ENCODE measurements around the gene PPM1H.

Gene PPM1H

GRCh38 chr12:62801796-62802195, 133.2 kb downstream of the PPM1H start:
- no peak overlapping the region for H3K27ac ChIP-seq
- TF ChIP-seq ZFX (IDR thresholded peaks at IDR 0.05) (no peak), CTCF (conservative IDR thresholded peaks at IDR 0.05) (no peak)

GRCh38 chr12:62800707-62801400, 134.1 kb downstream of the PPM1H start:
- TF ChIP-seq CTCF (conservative IDR thresholded peaks at IDR 0.05): no peak
- no peak for TF ChIP-seq ZFX (IDR thresholded peaks at IDR 0.05)

GRCh38 chr12:62799766-62800406, 135.1 kb downstream of the PPM1H start:
- TF ChIP-seq CTCF (conservative IDR thresholded peaks at IDR 0.05) (no peak), ZFX (IDR thresholded peaks at IDR 0.05) (no peak)
- peak overlapping the region; percentile 35 for H3K27ac ChIP-seq

More at GRCh38 chr12:62800707-62801400, 134.1 kb downstream of the PPM1H start:
- peak overlapping the region; percentile 35 for H3K27ac ChIP-seq

- TF ChIP-seq CTCF (conservative IDR thresholded peaks at IDR 0.05) (peak; percentile 96), ZFX (IDR thresholded peaks at IDR 0.05) (no peak)
- no peak overlapping the region for H3K27ac ChIP-seq
These were observed 135.7 kb downstream of the PPM1H start for GRCh38 chr12:62799126-62799736.

- H3K27ac ChIP-seq: no peak overlapping the region
- no peak for TF ChIP-seq ZFX (IDR thresholded peaks at IDR 0.05)
- peak; percentile 23 for TF ChIP-seq CTCF (conservative IDR thresholded peaks at IDR 0.05)
These were observed 140.7 kb downstream of the PPM1H start for GRCh38 chr12:62794218-62794583.

GRCh38 chr12:62793256-62794217, 141.4 kb downstream of the PPM1H start:
- TF ChIP-seq ZFX (IDR thresholded peaks at IDR 0.05) (no peak), CTCF (conservative IDR thresholded peaks at IDR 0.05) (peak; percentile 95)
- H3K27ac ChIP-seq: no peak overlapping the region

Measured in C4-2B (cell line).